Esophagus squamous epithelium (tissue), 4 donors: ENCODE measurements around the gene HVCN1.

ENCODE experiments used
- CTCF ChIP-seq, 6 experiments: fragments of 450-650 bp in 4 of 6; fragments of 200-600 bp in 2 of 6; sonication (generic) in 2 of 6; IDR thresholded peaks; one replicate each; pipeline ENCODE4 v1.5.1; 2016 to 2019; ENCODE audit warnings: antibody characterized with exemption in 6 of 6, mild to moderate bottlenecking in 4 of 6, moderate library complexity in 4 of 6
- POLR2A ChIP-seq, 4 donors: fragments of 450-650 bp; IDR thresholded peaks; one replicate each; pipeline ENCODE4 v1.6.1; 2017; ENCODE audit warnings: antibody characterized with exemption in 4 of 4, mild to moderate bottlenecking in 4 of 4, moderate library complexity in 3 of 4

- TF ChIP-seq CTCF (IDR thresholded peaks at IDR 0.05): no peak
- no peak for TF ChIP-seq POLR2A (IDR thresholded peaks at IDR 0.05)
These were observed 4.5 kb downstream of the HVCN1 start for GRCh38 chr12:110684312-110684836.
